ACC112 (cell line): ENCODE results near the gene KHK.
"Not testable (repeated sequence)": the region's sequence is repeated elsewhere in the genome, so short reads cannot be mapped to it uniquely, and the experiment has no call there.

Experiments used
- H2AFZ ChIP-seq: fragments of 200-600 bp; sonication (generic); one replicate; pipeline ENCODE4 v1.6.0; 2017; ENCODE audit warnings: antibody characterized with exemption, low read length; ENCODE audit not compliant: unreplicated experiment
- H3K27ac ChIP-seq: fragments of 200-600 bp; sonication (generic); 2 replicates; pipeline ENCODE4 v1.5.1; 2014; ENCODE audit warnings: low read depth, mild to moderate bottlenecking, antibody characterized with exemption, low read length, moderate library complexity
- H3K27me3 ChIP-seq: fragments of 200-600 bp; sonication (generic); 2 replicates; pipeline ENCODE4 v1.6.1; 2014; ENCODE audit warnings: mild to moderate bottlenecking, antibody characterized with exemption, low read length, moderate library complexity, mixed read lengths; ENCODE audit not compliant: insufficient read depth
- H3K36me3 ChIP-seq: fragments of 200-600 bp; sonication (generic); 2 replicates; pipeline ENCODE4 v1.6.1; 2016; ENCODE audit warnings: mild to moderate bottlenecking, antibody characterized with exemption, low read length, moderate library complexity, mixed read lengths; ENCODE audit not compliant: insufficient read depth
- H3K4me1 ChIP-seq: fragments of 200-600 bp; sonication (generic); one replicate; pipeline ENCODE4 v1.6.1; 2016; ENCODE audit warnings: low read length, mixed read lengths; ENCODE audit not compliant: insufficient read depth, unreplicated experiment, control insufficient read depth
- H3K4me3 ChIP-seq: fragments of 200-600 bp; sonication (generic); 2 replicates; pipeline ENCODE4 v1.5.1; 2014; ENCODE audit warnings: mild to moderate bottlenecking, low read depth, low read length
- H3K79me2 ChIP-seq: fragments of 200-600 bp; sonication (generic); one replicate; pipeline ENCODE4 v1.6.0; 2016; ENCODE audit warnings: low read length; ENCODE audit not compliant: control insufficient read depth, unreplicated experiment, insufficient read depth

KHK gene

DNA sequence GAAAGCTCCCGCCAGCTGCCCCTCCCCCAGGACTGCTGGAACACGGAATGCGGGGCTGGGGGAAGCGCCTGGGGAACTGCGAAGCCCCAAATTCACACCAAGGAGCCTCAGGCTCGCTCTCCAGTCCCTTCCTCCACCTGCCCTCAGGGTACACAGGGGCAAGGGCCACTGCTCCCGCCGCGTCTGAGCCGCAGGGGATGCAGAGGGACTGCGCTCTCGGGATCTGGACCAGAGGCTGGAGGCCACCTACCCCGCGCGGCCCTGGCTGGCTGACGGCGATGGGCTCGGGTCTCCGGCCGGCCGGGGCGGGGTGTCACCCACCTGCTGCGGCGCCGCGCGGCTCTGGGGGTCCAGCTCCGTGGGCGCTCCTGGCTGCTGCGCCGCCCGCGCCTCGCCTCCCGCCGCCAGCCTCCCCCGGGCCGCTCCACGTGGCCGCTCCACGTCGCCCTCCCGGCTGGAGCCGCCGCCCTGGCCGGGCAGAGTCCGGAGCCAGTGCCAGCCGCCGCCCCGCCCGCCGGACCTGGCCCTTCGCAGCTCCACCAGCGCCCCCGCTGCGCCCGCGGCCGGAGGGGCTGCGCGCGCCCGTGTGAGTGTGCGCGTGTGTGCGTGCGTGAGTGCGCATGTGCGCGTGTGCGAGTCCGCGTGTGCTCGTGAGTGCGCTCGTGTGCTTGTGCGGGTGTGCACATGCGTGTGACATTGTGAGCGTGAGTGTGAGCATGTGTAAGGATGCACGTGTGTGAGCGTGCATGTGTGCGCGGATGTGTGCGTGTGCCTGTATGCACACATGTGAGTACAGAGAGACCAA is 32.2 kb downstream of the KHK start, which contains the start of gene CGREF1:
Gene CGREF1 (minus strand): TSS at position 604 of the 805 bp plus-strand sequence. CDS start 14,762 bp downstream, outside the sequence.
- no peak within 1 kb of the TSS for H3K27ac ChIP-seq
- H3K27me3 ChIP-seq: no peaks in the 10 kb centered on the region
- no peaks in the 10 kb centered on the region for H3K36me3 ChIP-seq
- H3K4me3 ChIP-seq: peak within 1 kb of the TSS; percentile 97
- H3K4me1 ChIP-seq: peaks cover 10% of the 10 kb centered on the region
- H3K79me2 ChIP-seq: peaks cover 7% of the 10 kb centered on the region
- peak within 1 kb of the TSS; percentile 100 for H2AFZ ChIP-seq

DNA sequence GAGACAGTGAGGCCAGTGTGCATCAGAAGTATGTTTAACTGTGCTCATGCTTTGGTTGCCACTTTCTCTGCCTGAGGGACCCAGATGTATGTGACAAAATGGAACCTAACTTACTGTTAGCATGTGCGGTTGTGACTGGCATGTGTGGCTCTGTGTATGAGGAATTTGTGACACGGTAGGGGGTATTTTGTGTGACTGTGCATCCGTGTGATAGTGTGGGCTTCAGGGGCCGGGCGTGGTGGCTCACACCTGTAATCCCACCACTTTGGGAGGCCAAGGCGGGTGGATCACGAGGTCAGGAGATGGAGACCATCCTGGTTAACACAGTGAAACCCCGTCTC is 32.7 kb downstream of the KHK start:
- H3K27ac ChIP-seq, H3K79me2 ChIP-seq, H3K36me3 ChIP-seq, H3K27me3 ChIP-seq: not testable (repeated sequence)
- peak overlapping the region; percentile 100 for H2AFZ ChIP-seq
- H3K4me1 ChIP-seq: peaks cover 10% of the 10 kb centered on the region
- H3K4me3 ChIP-seq: peak overlapping the region; percentile 97

- no peak overlapping the region for H3K4me3 ChIP-seq
- H3K4me1 ChIP-seq: peaks cover 10% of the 10 kb centered on the region
- no peak overlapping the region for H3K27ac ChIP-seq
- H3K36me3 ChIP-seq: no peaks in the 10 kb centered on the region
- no peak overlapping the region for H2AFZ ChIP-seq
- peaks cover 7% of the 10 kb centered on the region for H3K79me2 ChIP-seq
- H3K27me3 ChIP-seq: no peaks in the 10 kb centered on the region
Observed at GRCh38 chr2:27121906-27122305, 35.3 kb downstream of the KHK start.

- Histone ChIP-seq H3K4me1 (peaks cover 10% of the 10 kb centered on the region), H3K79me2 (peaks cover 6% of the 10 kb centered on the region), H3K4me3 (peak overlapping the region; percentile 80; the same call in 1 of the 2 replicates), H3K27ac (no peak overlapping the region), H3K36me3 (no peaks in the 10 kb centered on the region), H2AFZ (no peak overlapping the region), H3K27me3 (no peaks in the 10 kb centered on the region)
Observed at GRCh38 chr2:27122791-27123190, 36.2 kb downstream of the KHK start.

DNA sequence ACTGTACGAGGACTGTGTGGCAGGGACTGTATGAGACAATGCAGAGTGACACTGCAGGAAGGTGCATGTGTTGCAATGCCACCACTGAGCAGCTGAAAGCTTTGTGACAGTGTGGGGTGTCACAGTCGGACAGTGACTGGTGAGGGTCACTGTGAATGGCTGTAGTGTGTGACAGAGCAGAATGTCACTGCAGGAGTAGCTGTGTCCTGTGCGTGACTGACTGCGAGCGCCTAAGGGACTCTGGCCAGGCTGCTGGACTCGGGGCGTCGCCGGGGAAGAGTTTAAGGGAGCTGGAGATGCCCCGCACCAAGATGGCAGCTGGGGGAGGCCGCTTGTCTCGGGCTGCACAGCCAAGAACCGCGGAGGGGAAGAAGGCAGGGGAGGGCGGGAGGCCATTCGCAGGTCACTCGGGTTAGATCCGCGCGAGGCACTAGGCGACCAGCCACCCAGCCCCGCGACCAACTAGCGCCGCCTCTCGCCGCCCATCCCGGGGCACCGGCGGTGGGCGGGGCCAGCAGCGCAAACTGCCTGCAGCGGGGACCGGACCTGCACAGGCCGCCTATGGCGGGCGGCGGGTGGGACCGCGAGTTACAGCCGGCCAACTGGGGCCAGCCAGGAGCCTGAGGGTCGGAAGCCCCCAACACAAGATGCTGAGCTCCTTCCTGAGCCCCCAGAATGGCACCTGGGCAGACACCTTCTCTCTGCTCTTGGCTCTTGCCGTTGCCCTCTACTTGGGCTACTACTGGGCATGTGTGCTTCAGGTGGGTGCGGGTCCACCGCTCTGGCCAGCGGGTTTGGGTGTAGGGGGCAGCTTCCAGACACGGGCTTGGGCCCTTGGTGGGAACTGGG is 37.0 kb downstream of the KHK start, which contains the start of gene ABHD1:
Gene ABHD1 (plus strand): TSS at position 514 of the 849 bp plus-strand sequence. CDS start 134 bp downstream, at position 648.
- H3K4me3 ChIP-seq: peak within 1 kb of the TSS; percentile 80
- H3K4me1 ChIP-seq: peaks cover 6% of the 10 kb centered on the region
- no peaks in the 10 kb centered on the region for H3K36me3 ChIP-seq
- no peaks in the 10 kb centered on the region for H3K27me3 ChIP-seq
- H2AFZ ChIP-seq: peak within 1 kb of the TSS; percentile 93
- no peak within 1 kb of the TSS for H3K27ac ChIP-seq
- no peaks in the 10 kb centered on the region for H3K79me2 ChIP-seq

- no peak overlapping the region for H2AFZ ChIP-seq
- no peaks in the 10 kb centered on the region for H3K36me3 ChIP-seq
- H3K27me3 ChIP-seq: no peaks in the 10 kb centered on the region
- no peak overlapping the region for H3K4me3 ChIP-seq
- no peaks in the 10 kb centered on the region for H3K79me2 ChIP-seq
- no peak overlapping the region for H3K27ac ChIP-seq
- H3K4me1 ChIP-seq: peaks cover 3% of the 10 kb centered on the region
Observed at GRCh38 chr2:27125104-27125503, 38.5 kb downstream of the KHK start.

- Histone ChIP-seq H3K4me1 (peaks cover 3% of the 10 kb centered on the region), H3K36me3 (no peaks in the 10 kb centered on the region), H3K27ac (no peak overlapping the region), H3K27me3 (no peaks in the 10 kb centered on the region), H3K4me3 (no peak overlapping the region), H2AFZ (no peak overlapping the region), H3K79me2 (no peaks in the 10 kb centered on the region)
Observed at GRCh38 chr2:27126252-27126710, 39.7 kb downstream of the KHK start.

DNA sequence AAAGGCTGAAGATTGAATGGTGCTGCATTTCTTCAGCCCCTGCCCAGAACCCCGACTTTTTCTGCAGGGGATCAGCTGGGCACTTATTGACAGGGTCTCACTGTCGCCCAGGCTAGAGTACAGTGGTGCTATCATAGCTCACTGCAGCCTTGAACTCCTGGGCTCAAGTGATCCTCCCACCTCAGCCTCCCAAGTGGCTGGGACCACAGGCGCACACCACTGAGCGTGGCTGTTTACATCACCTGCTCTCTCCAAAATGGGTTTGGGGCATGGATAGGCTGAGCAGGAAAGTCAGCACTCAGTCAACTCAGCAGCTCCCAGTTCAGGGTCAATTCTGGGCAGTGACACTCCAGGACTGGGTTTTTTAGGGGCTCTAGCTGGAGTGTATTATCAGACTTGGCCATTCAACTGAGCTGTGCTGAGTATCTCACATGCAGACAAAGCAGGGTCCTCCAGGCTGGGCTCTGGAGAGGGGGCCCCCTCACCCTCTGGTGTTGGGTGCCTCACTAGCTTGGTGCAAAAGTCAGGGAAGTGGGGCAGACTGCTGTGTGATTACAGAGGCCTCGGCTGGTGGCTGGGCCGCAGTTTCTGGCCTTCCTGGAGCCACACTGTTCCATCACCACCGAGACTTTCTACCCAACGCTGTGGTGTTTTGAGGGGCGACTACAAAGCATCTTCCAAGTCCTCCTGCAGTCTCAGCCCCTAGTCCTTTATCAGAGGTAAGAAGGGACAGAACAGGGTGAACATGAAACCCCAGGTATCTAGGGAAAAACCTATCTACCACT is 41.5 kb downstream of the KHK start:
- Histone ChIP-seq H2AFZ (no peak overlapping the region), H3K79me2 (peaks cover 4% of the 10 kb centered on the region), H3K27ac (no peak overlapping the region), H3K4me1 (peaks cover 7% of the 10 kb centered on the region), H3K27me3 (no peaks in the 10 kb centered on the region), H3K4me3 (no peak overlapping the region), H3K36me3 (no peaks in the 10 kb centered on the region)

GRCh38 chr2:27128668-27129571 is 42.3 kb downstream of the KHK start:
- peaks cover 13% of the 10 kb centered on the region for H3K79me2 ChIP-seq
- H3K27ac ChIP-seq: no peak overlapping the region
- H3K4me3 ChIP-seq: no peak overlapping the region
- peaks cover 8% of the 10 kb centered on the region for H3K4me1 ChIP-seq
- no peak overlapping the region for H2AFZ ChIP-seq
- H3K27me3 ChIP-seq: no peaks in the 10 kb centered on the region
- H3K36me3 ChIP-seq: no peaks in the 10 kb centered on the region
